Measurements from ENCODE around the gene PNKP. TPM values are rescaled to one million over a fixed set of nuclear protein-coding genes. Genes with fewer than 3 reads are reported as not detected.

PNKP gene
- total and polyA plus RNA-seq, 10 of the 15 experiments (the other 5 are each of a cell fraction or from before 2014, with no cell fraction given), result 2.9 to 82.3 (median 33.2) TPM

- TF ChIP-seq MYC (IDR thresholded peaks at IDR 0.05; ENCODE audit: insufficient read depth, insufficient read length, insufficient replicate concordance, low read length, severe bottlenecking) (no peak), PAX5 (IDR thresholded peaks at IDR 0.05; ENCODE audit: borderline replicate concordance, low read depth, low read length) (peak; percentile 66), KDM1A (IDR thresholded peaks at IDR 0.05; ENCODE audit: borderline replicate concordance) (no peak), RELA (IDR thresholded peaks at IDR 0.05; ENCODE audit: borderline replicate concordance, partially characterized antibody) (peak; percentile 45), NR2F1 (conservative IDR thresholded peaks at IDR 0.05) (peak; percentile 53; the same call in 1 of the 2 replicates), ATF3 (IDR thresholded peaks at IDR 0.05; ENCODE audit: borderline replicate concordance, extremely low read depth, low read depth, low read length) (no peak), SMC3 (IDR thresholded peaks at IDR 0.05; ENCODE audit: borderline replicate concordance, low read length) (no peak), SIX5 (IDR thresholded peaks at IDR 0.05; ENCODE audit: low read depth, low read length, severe bottlenecking) (peak; percentile 79), EGR1 (IDR thresholded peaks at IDR 0.05; ENCODE audit: borderline replicate concordance in 1 of 2, low read depth in 2 of 2, low read length in 2 of 2) (peak in 1 of 2 experiments; percentile 57; a peak in 1 of 3 replicates), ZNF207 (IDR thresholded peaks at IDR 0.05; ENCODE audit: borderline replicate concordance) (peak; percentile 90), ZNF217 (IDR thresholded peaks at IDR 0.05) (no peak), JUND (IDR thresholded peaks at IDR 0.05; ENCODE audit: low read depth, low read length) (peak; percentile 98), HDGF (IDR thresholded peaks at IDR 0.05) (peak; percentile 94; the same call in 1 of the 2 replicates)
- TF ChIP-seq, protein P1, sequence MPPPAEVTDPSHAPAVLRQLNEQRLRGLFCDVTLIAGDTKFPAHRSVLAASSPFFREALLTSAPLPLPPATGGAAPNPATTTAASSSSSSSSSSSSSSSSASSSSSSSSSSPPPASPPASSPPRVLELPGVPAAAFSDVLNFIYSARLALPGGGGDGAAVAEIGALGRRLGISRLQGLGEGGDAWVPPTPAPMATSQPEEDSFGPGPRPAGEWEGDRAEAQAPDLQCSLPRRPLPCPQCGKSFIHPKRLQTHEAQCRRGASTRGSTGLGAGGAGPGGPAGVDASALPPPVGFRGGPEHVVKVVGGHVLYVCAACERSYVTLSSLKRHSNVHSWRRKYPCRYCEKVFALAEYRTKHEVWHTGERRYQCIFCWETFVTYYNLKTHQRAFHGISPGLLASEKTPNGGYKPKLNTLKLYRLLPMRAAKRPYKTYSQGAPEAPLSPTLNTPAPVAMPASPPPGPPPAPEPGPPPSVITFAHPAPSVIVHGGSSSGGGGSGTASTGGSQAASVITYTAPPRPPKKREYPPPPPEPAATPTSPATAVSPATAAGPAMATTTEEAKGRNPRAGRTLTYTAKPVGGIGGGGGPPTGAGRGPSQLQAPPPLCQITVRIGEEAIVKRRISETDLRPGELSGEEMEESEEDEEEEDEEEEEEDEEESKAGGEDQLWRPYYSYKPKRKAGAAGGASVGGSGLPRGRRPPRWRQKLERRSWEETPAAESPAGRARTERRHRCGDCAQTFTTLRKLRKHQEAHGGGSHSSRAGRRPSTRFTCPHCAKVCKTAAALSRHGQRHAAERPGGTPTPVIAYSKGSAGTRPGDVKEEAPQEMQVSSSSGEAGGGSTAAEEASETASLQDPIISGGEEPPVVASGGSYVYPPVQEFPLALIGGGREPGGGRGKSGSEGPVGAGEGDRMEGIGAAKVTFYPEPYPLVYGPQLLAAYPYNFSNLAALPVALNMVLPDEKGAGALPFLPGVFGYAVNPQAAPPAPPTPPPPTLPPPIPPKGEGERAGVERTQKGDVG (CRISPR knock-in tag; IDR thresholded peaks at IDR 0.05), result no peak
- TF ChIP-seq, protein P2, sequence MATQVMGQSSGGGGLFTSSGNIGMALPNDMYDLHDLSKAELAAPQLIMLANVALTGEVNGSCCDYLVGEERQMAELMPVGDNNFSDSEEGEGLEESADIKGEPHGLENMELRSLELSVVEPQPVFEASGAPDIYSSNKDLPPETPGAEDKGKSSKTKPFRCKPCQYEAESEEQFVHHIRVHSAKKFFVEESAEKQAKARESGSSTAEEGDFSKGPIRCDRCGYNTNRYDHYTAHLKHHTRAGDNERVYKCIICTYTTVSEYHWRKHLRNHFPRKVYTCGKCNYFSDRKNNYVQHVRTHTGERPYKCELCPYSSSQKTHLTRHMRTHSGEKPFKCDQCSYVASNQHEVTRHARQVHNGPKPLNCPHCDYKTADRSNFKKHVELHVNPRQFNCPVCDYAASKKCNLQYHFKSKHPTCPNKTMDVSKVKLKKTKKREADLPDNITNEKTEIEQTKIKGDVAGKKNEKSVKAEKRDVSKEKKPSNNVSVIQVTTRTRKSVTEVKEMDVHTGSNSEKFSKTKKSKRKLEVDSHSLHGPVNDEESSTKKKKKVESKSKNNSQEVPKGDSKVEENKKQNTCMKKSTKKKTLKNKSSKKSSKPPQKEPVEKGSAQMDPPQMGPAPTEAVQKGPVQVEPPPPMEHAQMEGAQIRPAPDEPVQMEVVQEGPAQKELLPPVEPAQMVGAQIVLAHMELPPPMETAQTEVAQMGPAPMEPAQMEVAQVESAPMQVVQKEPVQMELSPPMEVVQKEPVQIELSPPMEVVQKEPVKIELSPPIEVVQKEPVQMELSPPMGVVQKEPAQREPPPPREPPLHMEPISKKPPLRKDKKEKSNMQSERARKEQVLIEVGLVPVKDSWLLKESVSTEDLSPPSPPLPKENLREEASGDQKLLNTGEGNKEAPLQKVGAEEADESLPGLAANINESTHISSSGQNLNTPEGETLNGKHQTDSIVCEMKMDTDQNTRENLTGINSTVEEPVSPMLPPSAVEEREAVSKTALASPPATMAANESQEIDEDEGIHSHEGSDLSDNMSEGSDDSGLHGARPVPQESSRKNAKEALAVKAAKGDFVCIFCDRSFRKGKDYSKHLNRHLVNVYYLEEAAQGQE (IDR thresholded peaks at IDR 0.05; ENCODE audit: low read depth, low read length), result no peak
- TF ChIP-seq, protein P3, sequence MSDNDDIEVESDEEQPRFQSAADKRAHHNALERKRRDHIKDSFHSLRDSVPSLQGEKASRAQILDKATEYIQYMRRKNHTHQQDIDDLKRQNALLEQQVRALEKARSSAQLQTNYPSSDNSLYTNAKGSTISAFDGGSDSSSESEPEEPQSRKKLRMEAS (IDR thresholded peaks at IDR 0.05; ENCODE audit: low read depth, low read length), result no peak
- TF ChIP-seq, protein P4, sequence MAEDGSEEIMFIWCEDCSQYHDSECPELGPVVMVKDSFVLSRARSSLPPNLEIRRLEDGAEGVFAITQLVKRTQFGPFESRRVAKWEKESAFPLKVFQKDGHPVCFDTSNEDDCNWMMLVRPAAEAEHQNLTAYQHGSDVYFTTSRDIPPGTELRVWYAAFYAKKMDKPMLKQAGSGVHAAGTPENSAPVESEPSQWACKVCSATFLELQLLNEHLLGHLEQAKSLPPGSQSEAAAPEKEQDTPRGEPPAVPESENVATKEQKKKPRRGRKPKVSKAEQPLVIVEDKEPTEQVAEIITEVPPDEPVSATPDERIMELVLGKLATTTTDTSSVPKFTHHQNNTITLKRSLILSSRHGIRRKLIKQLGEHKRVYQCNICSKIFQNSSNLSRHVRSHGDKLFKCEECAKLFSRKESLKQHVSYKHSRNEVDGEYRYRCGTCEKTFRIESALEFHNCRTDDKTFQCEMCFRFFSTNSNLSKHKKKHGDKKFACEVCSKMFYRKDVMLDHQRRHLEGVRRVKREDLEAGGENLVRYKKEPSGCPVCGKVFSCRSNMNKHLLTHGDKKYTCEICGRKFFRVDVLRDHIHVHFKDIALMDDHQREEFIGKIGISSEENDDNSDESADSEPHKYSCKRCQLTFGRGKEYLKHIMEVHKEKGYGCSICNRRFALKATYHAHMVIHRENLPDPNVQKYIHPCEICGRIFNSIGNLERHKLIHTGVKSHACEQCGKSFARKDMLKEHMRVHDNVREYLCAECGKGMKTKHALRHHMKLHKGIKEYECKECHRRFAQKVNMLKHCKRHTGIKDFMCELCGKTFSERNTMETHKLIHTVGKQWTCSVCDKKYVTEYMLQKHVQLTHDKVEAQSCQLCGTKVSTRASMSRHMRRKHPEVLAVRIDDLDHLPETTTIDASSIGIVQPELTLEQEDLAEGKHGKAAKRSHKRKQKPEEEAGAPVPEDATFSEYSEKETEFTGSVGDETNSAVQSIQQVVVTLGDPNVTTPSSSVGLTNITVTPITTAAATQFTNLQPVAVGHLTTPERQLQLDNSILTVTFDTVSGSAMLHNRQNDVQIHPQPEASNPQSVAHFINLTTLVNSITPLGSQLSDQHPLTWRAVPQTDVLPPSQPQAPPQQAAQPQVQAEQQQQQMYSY (CRISPR knock-in tag; IDR thresholded peaks at IDR 0.05), result no peak
Measured at GRCh38 chr19:49850487-49851342, 16.7 kb downstream of the PNKP start, which contains the start of gene PTOV1 (continued).
